Erythroblast (primary cell): ENCODE data around the gene NFYA.

ENCODE experiments used
- DNase-seq, 2 experiments: peaks; one replicate each; lab custom pipeline; 2025; lab: John Stamatoyannopoulos, UW
- GATA1 ChIP-seq: IDR thresholded peaks from 2 replicates; pipeline ENCODE4 v1.6.1; 2011; ENCODE audit warnings: low read depth, mild to moderate bottlenecking, control low read depth, low read length, moderate library complexity
- POLR2A ChIP-seq: IDR thresholded peaks from 2 replicates; pipeline ENCODE4 v1.6.1; 2011; ENCODE audit warnings: mild to moderate bottlenecking, low read length

Gene NFYA

GRCh38 chr6:41072836-41073202, at the start of gene NFYA:
Gene NFYA, plus strand, starts transcription at chr6:41072974. Its CDS starts 6,116 bp downstream, at chr6:41079090.
- TF ChIP-seq GATA1 (no peak), POLR2A (no peak)
- peak; percentile 100 for DNase-seq

DNA sequence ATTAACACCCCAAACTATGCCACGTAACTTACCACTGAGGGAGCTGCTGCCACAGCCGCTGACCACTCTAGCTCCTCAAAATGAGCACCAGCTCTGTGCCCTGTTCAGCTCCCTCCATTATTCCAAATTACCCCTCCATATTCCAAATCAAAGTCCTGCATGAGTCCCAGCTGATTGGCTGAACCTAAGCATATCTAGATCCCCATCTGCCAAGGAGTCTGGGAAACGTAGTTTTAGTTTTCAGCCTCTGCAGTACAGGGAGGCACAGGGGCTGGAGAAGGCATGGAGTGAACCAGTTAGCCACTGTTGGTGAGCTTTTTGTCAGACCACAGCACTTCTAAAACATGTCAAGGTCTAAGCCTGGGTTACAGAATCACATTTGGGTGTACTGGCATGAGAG, 49.7 kb upstream of the NFYA start:
- no peak for DNase-seq
- no peak for TF ChIP-seq POLR2A
- TF ChIP-seq GATA1: no peak

GRCh38 chr6:41025966-41026530, 46.7 kb upstream of the NFYA start:
- TF ChIP-seq GATA1 (no peak), POLR2A (no peak)
- DNase-seq: no peak

- no peak for DNase-seq
- TF ChIP-seq GATA1 (no peak), POLR2A (no peak)
Measured at GRCh38 chr6:41027241-41027640, 45.5 kb upstream of the NFYA start.

DNA sequence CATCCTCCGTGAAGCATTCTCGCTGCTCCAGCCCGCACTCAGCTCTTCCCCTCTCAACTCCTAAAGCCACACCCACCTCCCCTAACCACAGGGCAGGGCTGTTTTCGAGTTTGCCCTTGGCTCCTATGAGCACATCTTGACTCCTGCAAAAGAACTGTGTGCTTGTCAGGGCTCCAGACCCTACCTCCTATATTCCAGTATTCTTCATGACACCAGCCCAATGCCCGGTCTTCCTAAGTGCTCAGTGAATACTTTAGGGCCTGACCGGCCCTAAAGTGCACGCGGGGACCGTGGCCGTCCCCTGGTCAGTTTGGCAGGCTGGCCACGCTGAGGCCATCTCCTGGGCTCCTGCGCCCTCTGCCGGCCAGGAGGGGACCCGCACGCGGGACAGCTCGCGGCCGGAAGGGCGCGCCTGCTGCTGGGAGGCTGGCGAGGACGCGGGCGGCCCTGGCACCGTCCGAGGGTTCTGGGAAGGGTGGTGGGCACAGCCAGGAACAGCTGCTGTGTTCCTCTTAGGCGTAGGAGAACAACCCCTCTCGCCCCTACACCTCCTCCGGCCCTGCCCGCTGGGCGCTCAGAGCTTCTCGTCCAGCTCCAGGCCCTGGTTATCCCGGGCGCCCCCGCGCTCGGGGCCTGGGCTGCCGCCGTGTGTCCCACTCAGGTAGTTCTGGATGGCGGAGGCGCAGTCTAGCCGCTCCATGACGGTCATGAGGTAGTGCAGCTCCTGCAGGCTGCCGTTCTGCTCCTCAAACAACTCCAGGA, 44.8 kb upstream of the NFYA start:
- peak; percentile 82 to 89 for DNase-seq
- TF ChIP-seq GATA1 (no peak), POLR2A (peak; percentile 88)

- no peak for TF ChIP-seq POLR2A
- no peak for TF ChIP-seq GATA1
- DNase-seq: no peak
Measured at GRCh38 chr6:41028561-41029412, 44.0 kb upstream of the NFYA start.

DNA sequence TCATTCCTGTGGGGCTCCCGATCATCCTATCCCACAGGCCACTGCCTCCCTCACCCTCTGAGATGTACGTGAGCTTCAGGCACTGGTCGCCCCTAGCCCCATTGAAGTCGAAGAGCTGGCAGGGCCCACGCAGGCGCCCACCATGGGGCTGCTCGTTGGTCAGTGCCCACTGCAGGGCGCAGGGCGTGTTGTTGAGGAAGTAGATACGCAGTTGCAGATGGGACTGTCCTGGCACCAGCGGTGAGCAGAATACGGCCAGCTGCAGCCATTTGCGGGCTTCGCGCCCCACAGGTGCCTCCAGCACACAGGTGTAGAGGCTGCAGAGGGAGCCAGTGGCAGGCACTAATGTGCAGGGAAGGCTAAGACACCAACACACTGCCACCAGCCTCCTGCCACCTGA, 39.9 kb upstream of the NFYA start:
- TF ChIP-seq POLR2A: no peak
- TF ChIP-seq GATA1: no peak
- no peak for DNase-seq

GRCh38 chr6:41033776-41034175, 39.0 kb upstream of the NFYA start:
- TF ChIP-seq POLR2A (no peak), GATA1 (no peak)

DNA sequence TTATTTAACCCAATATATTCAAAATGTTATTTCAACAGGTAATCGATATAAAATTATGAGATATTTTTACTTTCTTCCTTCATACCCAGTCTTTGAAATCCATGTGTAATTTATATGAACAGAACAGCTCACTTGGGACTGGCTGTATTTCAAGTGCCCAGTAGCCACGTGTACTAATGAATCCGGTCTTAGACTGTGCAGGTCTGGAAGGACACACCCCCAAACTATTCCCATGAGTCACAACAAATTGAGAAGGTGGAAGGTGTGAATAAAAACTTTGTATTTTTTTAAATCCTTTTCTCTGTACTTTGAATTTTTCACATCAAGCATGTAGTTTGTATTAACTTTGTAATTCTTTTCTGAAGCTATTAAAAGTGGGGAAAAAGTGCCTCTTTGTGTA, 36.6 kb upstream of the NFYA start:
- no peak for TF ChIP-seq POLR2A
- TF ChIP-seq GATA1: no peak
- no peak for DNase-seq

More at GRCh38 chr6:41033776-41034175, 39.0 kb upstream of the NFYA start:
- DNase-seq: no peak

- TF ChIP-seq POLR2A: no peak
- TF ChIP-seq GATA1: no peak
Measured at GRCh38 chr6:41036601-41037000, 36.2 kb upstream of the NFYA start.

GRCh38 chr6:41037107-41037900, 35.5 kb upstream of the NFYA start:
- no peak for TF ChIP-seq POLR2A
- TF ChIP-seq GATA1: no peak

More at GRCh38 chr6:41036601-41037000, 36.2 kb upstream of the NFYA start:
- no peak for DNase-seq

GRCh38 chr6:41038205-41038604, 34.6 kb upstream of the NFYA start:
- DNase-seq: no peak
- TF ChIP-seq POLR2A: no peak
- TF ChIP-seq GATA1: no peak

More at GRCh38 chr6:41037107-41037900, 35.5 kb upstream of the NFYA start:
- no peak for DNase-seq
